NOMO-1 (cell line): ENCODE measurements around the gene DNAAF8.

Experiments
- DNase-seq, 2 experiments: peaks; one replicate each; lab custom pipeline; 2025; ENCODE audit not compliant: unreplicated experiment in 2 of 2; lab: John Stamatoyannopoulos, UW

DNAAF8 gene

DNA sequence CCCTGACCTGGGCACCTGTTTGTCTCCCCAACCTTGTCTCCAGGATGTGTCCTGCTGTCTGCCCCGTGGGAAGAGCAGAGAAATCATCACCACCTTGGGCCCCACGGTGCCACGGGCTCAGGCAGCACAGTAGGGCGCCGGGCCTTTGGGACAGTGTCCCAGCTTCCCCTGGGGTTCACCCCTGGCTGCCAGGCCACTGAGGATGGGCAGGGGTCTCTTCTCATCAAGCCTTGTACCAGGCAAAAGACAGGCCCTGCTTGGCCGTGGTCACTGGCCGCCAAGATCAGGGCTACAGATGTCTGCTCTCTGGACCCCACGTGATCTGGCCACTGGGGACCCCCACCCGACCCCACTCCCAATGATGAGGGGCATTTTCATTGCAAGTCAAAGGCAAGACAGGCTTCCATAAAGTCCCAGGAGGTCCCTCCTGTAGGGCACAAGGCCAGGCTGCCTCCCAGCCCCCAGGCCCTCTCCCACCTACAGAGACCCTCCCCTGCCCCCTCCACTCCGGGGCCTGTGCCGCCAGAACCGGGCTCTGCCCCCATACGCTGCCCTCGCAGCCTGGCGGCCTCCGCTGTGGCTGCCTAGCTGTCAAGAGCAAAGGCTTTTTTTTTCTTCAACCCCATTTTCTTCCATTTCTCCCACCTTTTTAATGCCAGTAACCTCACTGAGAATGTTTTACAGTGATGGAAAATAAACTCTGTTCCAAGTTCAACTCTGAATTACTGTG, 14.5 kb downstream of the DNAAF8 start:
- no peak for DNase-seq

DNA sequence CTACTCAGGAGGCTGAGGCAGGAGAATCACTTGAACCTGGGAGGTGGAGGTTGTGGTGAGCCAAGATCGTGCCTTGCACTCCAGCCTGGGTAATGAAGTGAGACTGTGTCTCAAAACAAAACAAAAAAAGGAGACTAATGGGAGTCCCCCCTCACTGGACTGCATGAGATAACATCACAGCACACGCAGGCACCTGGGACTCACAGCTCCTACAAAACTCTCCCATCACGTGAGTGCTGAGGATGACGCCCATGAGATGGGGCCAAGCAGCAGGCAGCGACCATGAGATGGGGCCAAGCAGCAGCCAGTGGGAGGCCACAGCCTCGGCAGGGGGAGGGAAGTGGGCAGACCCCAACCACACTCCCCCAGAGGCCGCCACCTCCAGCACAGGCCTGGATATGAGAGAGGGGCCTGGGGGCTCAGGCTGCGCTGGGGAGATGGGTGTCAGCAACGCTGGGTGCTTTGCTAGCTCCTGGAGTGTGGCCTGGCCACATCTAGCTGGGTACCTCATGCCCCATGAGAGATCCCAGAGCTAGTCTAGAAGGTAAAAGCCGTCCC, 15.4 kb downstream of the DNAAF8 start:
- no peak for DNase-seq

DNA sequence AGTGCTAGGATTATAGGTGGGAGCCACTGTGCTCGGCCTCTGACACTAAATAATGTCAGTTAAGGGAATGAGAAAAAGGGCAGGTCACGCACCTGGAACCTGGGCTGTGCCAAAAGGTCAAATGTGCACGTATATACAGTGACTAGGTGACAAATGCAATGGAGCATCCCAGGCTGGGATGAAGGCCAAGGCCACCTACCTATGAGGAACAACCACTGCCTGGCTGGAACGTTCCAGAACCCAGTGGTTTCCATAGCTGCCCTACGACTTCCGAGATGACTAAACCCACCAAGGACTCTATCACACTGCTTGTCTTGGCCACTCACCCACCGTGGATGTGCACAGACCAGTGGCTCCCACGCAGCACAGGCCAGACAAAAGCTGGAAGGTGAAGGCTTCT, 16.6 kb downstream of the DNAAF8 start:
- no peak for DNase-seq

- DNase-seq = no peak
Observed at GRCh38 chr16:4752351-4753100, 18.2 kb downstream of the DNAAF8 start.

DNA sequence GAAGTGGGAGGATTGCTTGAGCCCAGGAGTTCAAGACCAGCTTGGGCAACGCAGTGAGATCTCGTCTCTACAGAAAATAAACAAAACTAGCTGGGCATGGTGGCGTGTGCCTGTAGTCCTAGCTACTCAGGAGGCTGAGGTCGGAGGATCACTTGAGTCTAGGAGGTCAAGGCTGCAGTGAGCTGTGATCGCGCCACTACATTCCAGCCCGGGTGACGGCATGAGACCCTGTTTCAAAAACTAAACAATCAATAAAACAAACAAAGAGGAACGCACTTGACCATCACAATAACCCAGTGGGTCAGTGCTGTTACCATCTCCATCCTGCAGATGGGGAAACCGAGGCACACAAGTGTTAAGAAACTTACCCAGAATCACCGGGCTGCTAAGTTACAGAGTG, 18.9 kb downstream of the DNAAF8 start:
- DNase-seq = no peak

- DNase-seq = no peak
Observed at GRCh38 chr16:4754865-4755264, 20.5 kb downstream of the DNAAF8 start.

DNA sequence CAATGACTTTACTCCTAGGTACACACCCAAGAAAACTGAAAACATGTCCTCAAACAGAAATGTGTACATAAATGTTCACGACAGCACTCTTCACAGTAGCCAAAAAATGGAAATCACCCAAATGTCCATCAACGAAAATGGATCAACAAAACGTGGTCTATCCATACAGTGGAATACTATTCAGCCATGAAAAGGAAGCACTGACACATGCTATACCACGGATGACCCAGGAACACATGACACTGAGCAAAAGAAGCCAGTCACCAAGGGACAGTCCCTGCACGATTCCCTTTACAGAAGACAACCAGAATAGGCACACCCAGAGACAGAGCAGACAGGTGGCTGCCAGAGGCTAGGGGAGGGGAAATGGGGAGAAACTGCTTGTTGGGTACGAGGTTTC, 21.4 kb downstream of the DNAAF8 start:
- no peak for DNase-seq

GRCh38 chr16:4760221-4760910, 26.0 kb downstream of the DNAAF8 start:
- DNase-seq = no peak

DNA sequence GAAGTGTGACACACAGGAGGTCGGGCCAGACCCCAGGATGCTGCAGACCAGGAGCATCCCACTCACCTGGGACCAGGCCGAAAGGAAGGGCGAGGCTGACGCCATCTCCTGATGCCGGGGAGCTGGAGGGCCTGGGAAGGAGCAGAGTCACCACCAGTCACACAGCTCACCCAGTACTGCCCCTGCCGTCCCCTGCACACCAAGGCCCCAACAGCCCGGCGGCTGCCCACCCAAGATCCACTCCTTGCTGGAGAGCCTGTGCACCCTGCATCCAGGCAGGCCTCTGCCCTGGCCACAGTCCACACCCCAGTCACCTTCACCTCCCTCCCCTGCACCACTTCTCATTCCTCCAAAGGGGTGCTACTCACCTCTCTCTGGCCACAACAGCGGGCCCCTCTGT, 27.9 kb downstream of the DNAAF8 start:
- no peak for DNase-seq

- DNase-seq = no peak
Observed at GRCh38 chr16:4763791-4764190, 29.5 kb downstream of the DNAAF8 start.

DNA sequence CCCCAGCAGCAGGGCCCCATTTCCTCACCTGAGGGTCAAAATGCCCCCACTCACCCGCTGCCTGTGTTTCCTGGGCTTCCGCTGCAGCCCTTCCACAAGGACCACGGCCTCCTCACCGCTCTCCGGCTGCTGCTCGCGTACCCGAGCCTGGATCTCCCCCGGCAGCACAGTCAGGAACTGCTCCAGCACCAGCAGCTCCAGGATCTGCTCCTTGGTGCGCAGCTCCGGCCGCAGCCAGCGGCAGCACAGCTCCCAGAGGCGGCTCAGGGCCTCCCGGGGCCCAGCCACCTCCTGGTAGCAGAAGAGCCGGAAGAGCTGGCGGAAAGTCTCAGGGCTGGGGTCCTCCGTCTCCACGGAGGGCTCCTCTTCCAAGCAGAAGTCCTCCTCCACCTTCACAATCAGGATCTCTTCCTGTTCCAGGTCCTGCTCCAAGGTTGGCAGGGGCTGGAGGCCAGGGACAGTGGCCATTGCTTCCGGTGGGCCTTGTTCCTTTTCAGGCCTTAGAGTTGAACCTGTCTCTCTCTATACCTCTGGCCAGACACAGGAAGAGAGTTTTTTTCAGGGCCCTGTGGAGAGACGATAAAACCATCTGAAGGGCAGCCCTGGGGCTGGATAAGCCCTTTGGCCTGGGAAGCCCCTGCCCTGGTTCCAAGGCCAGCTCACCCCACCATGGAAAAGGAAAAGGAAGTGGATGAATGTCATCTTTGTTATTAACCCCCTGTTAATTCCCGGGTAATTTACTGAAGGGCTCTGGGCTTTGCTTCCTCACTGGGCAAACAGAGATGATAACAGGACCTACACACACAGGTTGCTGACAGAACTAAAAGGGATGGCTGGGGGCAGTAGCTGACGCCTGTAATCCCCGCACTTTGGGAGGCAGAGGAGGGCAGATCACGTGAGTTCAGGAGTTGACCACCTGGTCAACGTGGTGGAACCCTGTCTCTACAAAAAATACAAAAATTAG, 31.5 kb downstream of the DNAAF8 start:
- DNase-seq = no peak

- DNase-seq = peak; percentile 91 to 92
Observed at GRCh38 chr16:4766875-4767628, 32.7 kb downstream of the DNAAF8 start, which contains the start of gene ZNF500. Gene ZNF500, minus strand, starts transcription at chr16:4767162. Its CDS starts 1,184 bp downstream, at chr16:4765978.

- peak in 1 of 2 experiments; percentile 58 for DNase-seq
Observed at GRCh38 chr16:4767872-4768548, 33.7 kb downstream of the DNAAF8 start.

GRCh38 chr16:4768549-4769305, 34.4 kb downstream of the DNAAF8 start:
- peak; percentile 82 to 83 for DNase-seq

- no peak for DNase-seq
Observed at GRCh38 chr16:4769306-4769638, 34.9 kb downstream of the DNAAF8 start.

DNA sequence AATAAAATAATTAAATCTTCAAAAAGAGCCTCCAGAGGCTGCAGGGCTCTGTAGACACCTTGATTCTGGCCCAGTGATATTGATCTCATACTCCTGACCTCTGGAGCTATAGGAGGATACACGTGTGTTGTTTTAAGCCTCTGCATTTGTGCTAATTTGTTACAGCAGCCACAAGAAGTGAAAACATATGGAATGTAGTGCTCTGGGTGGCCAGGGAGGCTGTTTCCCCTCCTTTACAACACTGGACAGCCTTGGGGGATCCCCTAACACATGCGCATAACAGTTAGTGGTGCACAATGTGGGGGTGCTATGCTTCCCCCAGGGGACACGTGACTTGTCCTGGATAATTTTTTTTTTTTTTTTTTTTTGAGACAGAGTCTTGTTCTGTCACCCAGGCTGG, 37.3 kb downstream of the DNAAF8 start:
- DNase-seq = no peak

- DNase-seq = no peak
Observed at GRCh38 chr16:4772351-4772750, 38.0 kb downstream of the DNAAF8 start.

DNA sequence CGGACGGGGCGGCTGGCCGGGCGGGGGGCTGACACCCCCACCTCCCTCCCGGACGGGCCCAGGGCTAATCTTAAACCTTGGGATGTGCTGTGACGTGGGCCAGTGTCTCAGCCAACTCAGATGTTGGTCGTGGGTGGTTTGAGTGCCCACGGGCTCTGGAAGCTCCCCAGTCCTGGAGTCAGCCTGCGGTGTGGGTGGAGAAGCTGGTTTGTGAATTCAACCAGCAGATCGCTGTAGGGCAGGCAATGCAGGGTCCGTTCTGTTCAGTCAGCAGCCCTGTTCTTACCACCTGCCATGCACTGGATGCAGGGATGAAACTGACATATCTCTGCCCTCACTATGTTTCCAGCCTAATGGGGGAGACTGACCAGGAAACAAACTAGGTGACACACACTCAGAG, 40.7 kb downstream of the DNAAF8 start:
- no peak for DNase-seq
